Esophagus muscularis mucosa (tissue), 3 donors: ENCODE data around the gene LRRK1.

Source experiments
- CTCF ChIP-seq, 3 experiments: fragments of 200-600 bp in 2 of 3; fragments of 450-650 bp in 1 of 3; sonication (generic) in 2 of 3; IDR thresholded peaks; one replicate each; pipeline ENCODE4 v1.5.1; 2017 to 2019; ENCODE audit warnings: antibody characterized with exemption in 3 of 3, mild to moderate bottlenecking in 2 of 3, moderate library complexity in 1 of 3
- POLR2A ChIP-seq: fragments of 450-650 bp; IDR thresholded peaks from one replicate; pipeline ENCODE4 v1.6.1; 2017; ENCODE audit warnings: antibody characterized with exemption, moderate library complexity, mild to moderate bottlenecking, low read depth

GRCh38 chr15:101086394-101087171 is 167.4 kb downstream of the LRRK1 start:
- TF ChIP-seq POLR2A, result no peak
- no peak for TF ChIP-seq CTCF (IDR thresholded peaks at IDR 0.05)
